Nephron progenitor cell (in vitro differentiated cells): ENCODE measurements around the gene TAP1.

Experiments
- DNase-seq: peaks from one replicate; pipeline ENCODE4 v3.0.0; 2021
- H3K27ac Mint-ChIP-seq: 2 replicates; pipeline ENCODE4 v1.8.0; 2021; ENCODE audit warnings: mild to moderate bottlenecking, moderate library complexity, mixed read lengths
- H3K27me3 Mint-ChIP-seq: 2 replicates; pipeline ENCODE4 v1.8.0; 2021; ENCODE audit warnings: mild to moderate bottlenecking, low read depth, mixed read lengths; ENCODE audit not compliant: poor library complexity
- H3K36me3 Mint-ChIP-seq: 2 replicates; pipeline ENCODE4 v1.8.0; 2021; ENCODE audit warnings: low read depth, mixed read lengths
- H3K4me1 Mint-ChIP-seq: 2 replicates; pipeline ENCODE4 v1.8.0; 2021; ENCODE audit warnings: mixed read lengths
- H3K4me3 Mint-ChIP-seq: 2 replicates; pipeline ENCODE4 v1.8.0; 2021; ENCODE audit warnings: mild to moderate bottlenecking, moderate library complexity, mixed read lengths
- H3K9me3 Mint-ChIP-seq: 2 replicates; pipeline ENCODE4 v1.8.0; 2021; ENCODE audit warnings: mild to moderate bottlenecking, moderate library complexity, mixed read lengths
- CTCF ChIP-seq: fragments of 200-600 bp; sonication (generic); IDR thresholded peaks from 2 replicates; pipeline ENCODE4 v1.5.0; 2021; ENCODE audit warnings: antibody characterized with exemption

TAP1 gene

GRCh38 chr6:32825966-32826365 is 27.5 kb downstream of the TAP1 start:
- peaks cover 39% of the 10 kb centered on the region for H3K27me3 Mint-ChIP-seq
- H3K36me3 Mint-ChIP-seq = no peaks in the 10 kb centered on the region
- no peak for DNase-seq
- peak; percentile 26 for TF ChIP-seq CTCF
- H3K9me3 Mint-ChIP-seq = no peaks in the 10 kb centered on the region
- no peaks in the 10 kb centered on the region for H3K4me1 Mint-ChIP-seq
- H3K4me3 Mint-ChIP-seq = no peak overlapping the region
- no peak overlapping the region for H3K27ac Mint-ChIP-seq

GRCh38 chr6:32819729-32820128 is 33.8 kb downstream of the TAP1 start:
- Mint-ChIP-seq H3K36me3 (no peaks in the 10 kb centered on the region), H3K4me1 (peaks cover 15% of the 10 kb centered on the region), H3K27me3 (peaks cover 24% of the 10 kb centered on the region)

GRCh38 chr6:32818867-32819266 is 34.6 kb downstream of the TAP1 start:
- Mint-ChIP-seq H3K36me3 (no peaks in the 10 kb centered on the region), H3K4me1 (peaks cover 20% of the 10 kb centered on the region), H3K27ac (no peak overlapping the region), H3K27me3 (peaks cover 28% of the 10 kb centered on the region), H3K4me3 (no peak overlapping the region), H3K9me3 (no peaks in the 10 kb centered on the region)
- no peak for TF ChIP-seq CTCF
- DNase-seq = no peak

More at GRCh38 chr6:32819729-32820128, 33.8 kb downstream of the TAP1 start:
- DNase-seq = no peak
- TF ChIP-seq CTCF = no peak
- H3K27ac Mint-ChIP-seq = no peak overlapping the region
- H3K4me3 Mint-ChIP-seq = no peak overlapping the region
- H3K9me3 Mint-ChIP-seq = no peaks in the 10 kb centered on the region

GRCh38 chr6:32816746-32817204 is 36.7 kb downstream of the TAP1 start, which contains the start of gene HLA-DOB:
TSS of gene HLA-DOB (minus strand) at chr6:32817002. CDS start at chr6:32816951, 51 bp downstream.
- Mint-ChIP-seq H3K36me3 (no peaks in the 10 kb centered on the region), H3K9me3 (no peaks in the 10 kb centered on the region), H3K27me3 (peaks cover 33% of the 10 kb centered on the region), H3K4me3 (no peak within 1 kb of the TSS), H3K27ac (no peak within 1 kb of the TSS), H3K4me1 (peaks cover 20% of the 10 kb centered on the region)
- DNase-seq = no peak
- no peak for TF ChIP-seq CTCF

GRCh38 chr6:32815996-32816395 is 37.5 kb downstream of the TAP1 start:
- TF ChIP-seq CTCF = no peak
- no peaks in the 10 kb centered on the region for H3K36me3 Mint-ChIP-seq
- H3K4me3 Mint-ChIP-seq = no peak overlapping the region
- no peak overlapping the region for H3K27ac Mint-ChIP-seq
- H3K27me3 Mint-ChIP-seq = peaks cover 33% of the 10 kb centered on the region
- H3K4me1 Mint-ChIP-seq = peaks cover 20% of the 10 kb centered on the region
- no peaks in the 10 kb centered on the region for H3K9me3 Mint-ChIP-seq
- DNase-seq = no peak

- DNase-seq = no peak
- Mint-ChIP-seq H3K27me3 (peaks cover 27% of the 10 kb centered on the region), H3K36me3 (no peaks in the 10 kb centered on the region), H3K4me3 (no peak overlapping the region), H3K9me3 (no peaks in the 10 kb centered on the region), H3K4me1 (peaks cover 20% of the 10 kb centered on the region), H3K27ac (no peak overlapping the region)
- no peak for TF ChIP-seq CTCF
These were observed 38.4 kb downstream of the TAP1 start for GRCh38 chr6:32815115-32815514.
